Calu3 (cell line): ENCODE data around the gene KCTD1. TPM values are rescaled to one million over a fixed set of nuclear protein-coding genes. Genes with fewer than 3 reads are reported as not detected.

Experiments used
- BruUV-seq: library from RNA; stranded (reverse); fragments of 400-500 nt; replicated peaks from 2 replicates; lab custom pipeline; 2021; lab: Mats Ljungman, UMichigan
- CTCF ChIA-PET: fragments of 300-600 bp; sonication (Branson Sonifier 250); formaldehyde crosslinking; loops from one replicate; lab custom pipeline; 2022; ENCODE audit warnings: antibody characterized with exemption; lab: Charles Lee
- DNase-seq: peaks from one replicate; pipeline ENCODE4 v3.0.0; 2022
- H3K27ac Mint-ChIP-seq: one replicate; pipeline ENCODE4 v1.8.0; 2022; ENCODE audit warnings: mixed read lengths; ENCODE audit not compliant: unreplicated experiment
- H3K27me3 Mint-ChIP-seq: one replicate; pipeline ENCODE4 v1.8.0; 2022; ENCODE audit warnings: mixed read lengths; ENCODE audit not compliant: unreplicated experiment
- H3K36me3 Mint-ChIP-seq: one replicate; pipeline ENCODE4 v1.8.0; 2022; ENCODE audit warnings: mild to moderate bottlenecking, moderate library complexity, mixed read lengths; ENCODE audit not compliant: insufficient read depth, unreplicated experiment
- H3K4me1 Mint-ChIP-seq: one replicate; pipeline ENCODE4 v1.8.0; 2022; ENCODE audit warnings: mild to moderate bottlenecking, low read depth, mixed read lengths; ENCODE audit not compliant: unreplicated experiment
- H3K4me3 Mint-ChIP-seq: one replicate; pipeline ENCODE4 v1.8.0; 2022; ENCODE audit warnings: mild to moderate bottlenecking, low read depth, moderate library complexity, mixed read lengths; ENCODE audit not compliant: unreplicated experiment
- H3K9me3 Mint-ChIP-seq: one replicate; pipeline ENCODE4 v1.8.0; 2022; ENCODE audit warnings: low read depth, mixed read lengths; ENCODE audit not compliant: unreplicated experiment
- CTCF ChIP-seq: fragments of 200-600 bp; IDR thresholded peaks from one replicate; pipeline ENCODE4 v1.8.0; 2022; ENCODE audit warnings: antibody characterized with exemption; ENCODE audit not compliant: unreplicated experiment
- intact Hi-C: fragments of 100-400 bp; cut with micrococcal nuclease; formaldehyde crosslinking; loops from one replicate; pipeline ENCODE4 v1.10.0; 2022; ENCODE audit not compliant: unreplicated experiment
- total RNA-seq: library from RNA; stranded (reverse); gene quantifications from 2 replicates; pipeline ENCODE4 v1.2.3, GENCODE V29; 2022

Gene KCTD1
- total RNA-seq, 1 experiment from 2014 or later, result 54.1 TPM

GRCh38 chr18:26519114-26519513, 29.2 kb downstream of the KCTD1 start:
- no TSS peak for BruUV-seq
- no peak for DNase-seq
- no peaks in the 10 kb centered on the region for H3K27me3 Mint-ChIP-seq
- no peak for TF ChIP-seq CTCF
- no peaks in the 10 kb centered on the region for H3K9me3 Mint-ChIP-seq
- CTCF ChIA-PET, result no interaction called here
- H3K4me1 Mint-ChIP-seq, result peaks cover 31% of the 10 kb centered on the region
- H3K4me3 Mint-ChIP-seq, result no peak overlapping the region
- H3K27ac Mint-ChIP-seq, result no peak overlapping the region
- intact Hi-C loops, result no loop called here
- H3K36me3 Mint-ChIP-seq, result peaks cover 4% of the 10 kb centered on the region

- TF ChIP-seq CTCF, result no peak
- H3K36me3 Mint-ChIP-seq, result peaks cover 4% of the 10 kb centered on the region
- intact Hi-C loops, result no loop called here
- no peaks in the 10 kb centered on the region for H3K27me3 Mint-ChIP-seq
- BruUV-seq, result no TSS peak
- CTCF ChIA-PET, result no interaction called here
- H3K27ac Mint-ChIP-seq, result no peak overlapping the region
- H3K9me3 Mint-ChIP-seq, result no peaks in the 10 kb centered on the region
- H3K4me1 Mint-ChIP-seq, result peaks cover 43% of the 10 kb centered on the region
- H3K4me3 Mint-ChIP-seq, result no peak overlapping the region
- no peak for DNase-seq
Measured at GRCh38 chr18:26516964-26517363, 31.4 kb downstream of the KCTD1 start.

- H3K27ac Mint-ChIP-seq, result no peak overlapping the region
- H3K27me3 Mint-ChIP-seq, result no peaks in the 10 kb centered on the region
- no peak overlapping the region for H3K4me3 Mint-ChIP-seq
- no peak for DNase-seq
- TF ChIP-seq CTCF, result no peak
- H3K4me1 Mint-ChIP-seq, result peaks cover 46% of the 10 kb centered on the region
- CTCF ChIA-PET, result interaction anchor here (1.1 kb wide), 1 partner anchor 53 kb away, joined by 6 read pairs; no protein-coding TSS in a partner anchor
- H3K36me3 Mint-ChIP-seq, result no peaks in the 10 kb centered on the region
- intact Hi-C loops, result no loop called here
- H3K9me3 Mint-ChIP-seq, result no peaks in the 10 kb centered on the region
- no TSS peak for BruUV-seq
Measured at GRCh38 chr18:26515643-26516487, 32.5 kb downstream of the KCTD1 start.

- intact Hi-C loops, result loop anchor here (1.0 to 5.0 kb wide), 2 partner anchors 24 to 36 kb away; partner anchors contain the start of gene KCTD1
- Mint-ChIP-seq H3K4me3 (peak overlapping the region; percentile 55), H3K9me3 (no peaks in the 10 kb centered on the region), H3K4me1 (peaks cover 74% of the 10 kb centered on the region), H3K36me3 (no peaks in the 10 kb centered on the region), H3K27ac (peak overlapping the region; percentile 85), H3K27me3 (no peaks in the 10 kb centered on the region)
- DNase-seq, result peak; percentile 67
- TF ChIP-seq CTCF, result no peak
- BruUV-seq, result TSS peak; percentile 75
- CTCF ChIA-PET, result interaction anchor here (0.6 to 1.3 kb wide), 6 partner anchors 22 to 106 kb away, joined by 3 to 9 read pairs (median 3); no protein-coding TSS in a partner anchor
Measured at GRCh38 chr18:26511339-26512071, 36.8 kb downstream of the KCTD1 start.
